ENCODE measurements around the gene RAPGEF3. TPM values are rescaled to one million over a fixed set of nuclear protein-coding genes. Genes with fewer than 3 reads are reported as not detected.

RAPGEF3 gene
- total and polyA plus RNA-seq, 2 of the 13 experiments (the other 11 are each of a cell fraction or from before 2014, with no cell fraction given), result 0.07 TPM

- TF ChIP-seq RERE (CRISPR knock-in tag; IDR thresholded peaks at IDR 0.05; ENCODE audit: low read depth) (no peak), ZNF567 (CRISPR knock-in tag; IDR thresholded peaks at IDR 0.05; ENCODE audit: borderline replicate concordance) (no peak), GATA4 (IDR thresholded peaks at IDR 0.05; ENCODE audit: borderline replicate concordance, low read depth) (no peak), NCOA1 (CRISPR knock-in tag; IDR thresholded peaks at IDR 0.05) (no peak), FLYWCH1 (CRISPR knock-in tag; IDR thresholded peaks at IDR 0.05) (no peak), JUNB (CRISPR knock-in tag; IDR thresholded peaks at IDR 0.05; ENCODE audit: borderline replicate concordance) (no peak), SALL1 (CRISPR knock-in tag; IDR thresholded peaks at IDR 0.05) (no peak)
Observed at GRCh38 chr12:47734725-47735480, 23.8 kb downstream of the RAPGEF3 start (continued).

- H4K20me1 ChIP-seq (ENCODE audit: insufficient read depth, low read length), result no peaks in the 10 kb centered on the region
- no peak for FAIRE-seq
- no peaks in the 10 kb centered on the region for H3K36me3 ChIP-seq (replicated peaks in 1 of 2; ENCODE audit: control insufficient read depth in 1 of 2, insufficient read depth in 2 of 2, low read length in 2 of 2)
- H3K79me2 ChIP-seq (ENCODE audit: insufficient read depth, low read length), result no peaks in the 10 kb centered on the region
- intact Hi-C loops (cut with micrococcal nuclease; ENCODE audit: unreplicated experiment), result no loop called here
- ChIA-PET POLR2A (interaction anchor here (1.0 kb wide), 1 partner anchor 27 kb away, joined by 3 read pairs; no protein-coding TSS in a partner anchor), CTCF (ENCODE audit: low intra/inter-chr PET ratio, low total read pairs) (no interaction called here)
- no peak overlapping the region for H3K4me2 ChIP-seq (ENCODE audit: low read depth, low read length)
- peaks cover 12% of the 10 kb centered on the region for H3K4me1 ChIP-seq (ENCODE audit: insufficient read depth, low read length)
- in situ Hi-C loops (cut with HindIII; ENCODE audit: extremely low pct_ligation_motif_present, low pct_unique_long_range_greater_than_20kb), result no loop called here
- H2AFZ ChIP-seq (ENCODE audit: low read length), result no peak overlapping the region
- no peak overlapping the region for H3K9ac ChIP-seq (ENCODE audit: insufficient read depth, low read depth, low read length)
- 0% methylated on average over 1 of the region's 4 CpGs for WGBS (ENCODE audit: low lambda C conversion rate)
- no peak overlapping the region for H3K4me3 ChIP-seq (replicated peaks in 1 of 3; ENCODE audit: insufficient read depth in 1 of 3, low read depth in 2 of 3, low read length in 3 of 3)
- H3K9me3 ChIP-seq (ENCODE audit: low read length), result no peaks in the 10 kb centered on the region
- peaks cover 10 to 13% of the 10 kb centered on the region in 2 experiments; a peak in 4 of 5 replicates for H3K27me3 ChIP-seq (ENCODE audit: control insufficient read depth in 1 of 2, insufficient read depth in 2 of 2, low read length in 2 of 2)
- H3K27ac ChIP-seq (ENCODE audit: extremely low read length, insufficient read depth, low read length), result no peak overlapping the region
- BruUV-seq (replicated peaks), result no TSS peak
- no peak for DNase-seq (ENCODE audit: low spot score)
- ATAC-seq, result no peak
- TF ChIP-seq ZNF547 (CRISPR knock-in tag; IDR thresholded peaks at IDR 0.05) (no peak), ARID3A (IDR thresholded peaks at IDR 0.05; ENCODE audit: low read depth, low read length) (no peak), SMAD3 (CRISPR knock-in tag; IDR thresholded peaks at IDR 0.05) (no peak), ZNF451 (CRISPR knock-in tag; IDR thresholded peaks at IDR 0.05) (no peak), SOX5 (CRISPR knock-in tag; IDR thresholded peaks at IDR 0.05; ENCODE audit: borderline replicate concordance) (no peak)
Observed at GRCh38 chr12:47733142-47733541, 25.5 kb downstream of the RAPGEF3 start.
